ENCODE data around the gene MIP.
A peak's percentile ranks its signal among the peaks of the same experiment; 100 is the strongest.

MIP gene

GRCh38 chr12:56474389-56474788 is 19.9 kb upstream of the MIP start:
- no peak overlapping the region for H3K4me3 ChIP-seq (ENCODE audit: low read depth, low read length)
- TF ChIP-seq CTCF (IDR thresholded peaks at IDR 0.05; ENCODE audit: borderline replicate concordance, insufficient read depth, low read depth, low read length): no peak

- no peak for TF ChIP-seq CTCF (IDR thresholded peaks at IDR 0.05; ENCODE audit: borderline replicate concordance, insufficient read depth, low read depth, low read length)
- H3K4me3 ChIP-seq (ENCODE audit: low read depth, low read length): peak overlapping the region; percentile 89
Measured at GRCh38 chr12:56469007-56469930, 14.8 kb upstream of the MIP start.

- no peak for TF ChIP-seq CTCF (IDR thresholded peaks at IDR 0.05; ENCODE audit: borderline replicate concordance, insufficient read depth, low read depth, low read length)
- peak within 1 kb of the TSS; percentile 89 for H3K4me3 ChIP-seq (ENCODE audit: low read depth, low read length)
Measured at GRCh38 chr12:56468216-56469006, 14.0 kb upstream of the MIP start, which contains the start of gene SPRYD4. TSS of gene SPRYD4 (plus strand) at chr12:56468578. CDS start at chr12:56468592, 14 bp downstream.

GRCh38 chr12:56462565-56462964 is 8.1 kb upstream of the MIP start:
- no peak overlapping the region for H3K4me3 ChIP-seq (ENCODE audit: low read depth, low read length)
- TF ChIP-seq CTCF (IDR thresholded peaks at IDR 0.05; ENCODE audit: borderline replicate concordance, insufficient read depth, low read depth, low read length): no peak

GRCh38 chr12:56461235-56462159 is 7.0 kb upstream of the MIP start:
- TF ChIP-seq CTCF (IDR thresholded peaks at IDR 0.05; ENCODE audit: borderline replicate concordance, insufficient read depth, low read depth, low read length): no peak
- no peak overlapping the region for H3K4me3 ChIP-seq (ENCODE audit: low read depth, low read length)

GRCh38 chr12:56457817-56458216 is 3.4 kb upstream of the MIP start:
- no peak overlapping the region for H3K4me3 ChIP-seq (ENCODE audit: low read depth, low read length)
- no peak for TF ChIP-seq CTCF (IDR thresholded peaks at IDR 0.05; ENCODE audit: borderline replicate concordance, insufficient read depth, low read depth, low read length)
